GM23338 (cell line): ENCODE measurements around the gene CFAP300.

Experiments
- CREB1 ChIP-seq: fragments of 250-450 bp; sonication (Bioruptor Pico); IDR thresholded peaks from 2 replicates; pipeline ENCODE4 v1.5.0; 2020; ENCODE audit warnings: low read depth, mild to moderate bottlenecking, moderate library complexity
- EZH2 ChIP-seq: fragments of 200-600 bp; sonication (generic); IDR thresholded peaks from one replicate; pipeline ENCODE4 v1.8.0; 2017; ENCODE audit warnings: antibody characterized with exemption, mild to moderate bottlenecking, low read depth; ENCODE audit not compliant: unreplicated experiment
- EZH2phosphoT487 ChIP-seq: fragments of 200-600 bp; sonication (generic); IDR thresholded peaks from one replicate; pipeline ENCODE4 v1.8.1; 2018; ENCODE audit warnings: antibody characterized with exemption; ENCODE audit not compliant: unreplicated experiment
- NANOG ChIP-seq: IDR thresholded peaks from 2 replicates; pipeline ENCODE4 v1.6.1; 2016; ENCODE audit warnings: antibody characterized with exemption, borderline replicate concordance
- POLR2AphosphoS5 ChIP-seq: IDR thresholded peaks from 2 replicates; pipeline ENCODE4 v1.6.1; 2016; ENCODE audit warnings: antibody characterized with exemption, low read depth
- STAT1 ChIP-seq: IDR thresholded peaks from one replicate; pipeline ENCODE4 v1.6.1; 2016; ENCODE audit warnings: antibody characterized with exemption; ENCODE audit not compliant: unreplicated experiment
- TF ChIP-seq, protein P1 (sequence below), 2 experiments: fragments of 200-600 bp in 1 of 2; sonication (generic) in 1 of 2; conservative IDR thresholded peaks; 2 replicates each; pipeline versions ENCODE4 v1.5.1 to v1.6.1; 2016 to 2017; ENCODE audit warnings: antibody characterized with exemption in 2 of 2, low read depth in 2 of 2, mild to moderate bottlenecking in 2 of 2, moderate library complexity in 1 of 2

- TF ChIP-seq, protein P1, sequence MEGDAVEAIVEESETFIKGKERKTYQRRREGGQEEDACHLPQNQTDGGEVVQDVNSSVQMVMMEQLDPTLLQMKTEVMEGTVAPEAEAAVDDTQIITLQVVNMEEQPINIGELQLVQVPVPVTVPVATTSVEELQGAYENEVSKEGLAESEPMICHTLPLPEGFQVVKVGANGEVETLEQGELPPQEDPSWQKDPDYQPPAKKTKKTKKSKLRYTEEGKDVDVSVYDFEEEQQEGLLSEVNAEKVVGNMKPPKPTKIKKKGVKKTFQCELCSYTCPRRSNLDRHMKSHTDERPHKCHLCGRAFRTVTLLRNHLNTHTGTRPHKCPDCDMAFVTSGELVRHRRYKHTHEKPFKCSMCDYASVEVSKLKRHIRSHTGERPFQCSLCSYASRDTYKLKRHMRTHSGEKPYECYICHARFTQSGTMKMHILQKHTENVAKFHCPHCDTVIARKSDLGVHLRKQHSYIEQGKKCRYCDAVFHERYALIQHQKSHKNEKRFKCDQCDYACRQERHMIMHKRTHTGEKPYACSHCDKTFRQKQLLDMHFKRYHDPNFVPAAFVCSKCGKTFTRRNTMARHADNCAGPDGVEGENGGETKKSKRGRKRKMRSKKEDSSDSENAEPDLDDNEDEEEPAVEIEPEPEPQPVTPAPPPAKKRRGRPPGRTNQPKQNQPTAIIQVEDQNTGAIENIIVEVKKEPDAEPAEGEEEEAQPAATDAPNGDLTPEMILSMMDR (conservative IDR thresholded peaks at IDR 0.05; ENCODE audit: low read depth in 2 of 2) = no peak
- no peak for TF ChIP-seq EZH2
- no peak for TF ChIP-seq POLR2AphosphoS5
- TF ChIP-seq NANOG = no peak
- TF ChIP-seq CREB1 (CRISPR knock-in tag) = no peak
- no peak for TF ChIP-seq EZH2phosphoT487
- TF ChIP-seq STAT1 = no peak
Measured at GRCh38 chr11:102070766-102071165, 23.5 kb downstream of the CFAP300 start.
